Immature natural killer cell (primary cell): ENCODE measurements around the gene ARHGAP33. TPM values are rescaled to one million over a fixed set of nuclear protein-coding genes. Genes with fewer than 3 reads are reported as not detected.
"Not testable (repeated sequence)": the region's sequence is repeated elsewhere in the genome, so short reads cannot be mapped to it uniquely, and the experiment has no call there.

ENCODE experiments used
- DNase-seq, 3 donors: peaks; one replicate each; pipeline ENCODE4 v3.0.0; 2022; ENCODE audit warnings: mixed read lengths in 1 of 3
- H3K27ac Mint-ChIP-seq, 6 donors: one replicate each; pipeline ENCODE4 v1.8.0; 2020; ENCODE audit warnings: mixed read lengths in 6 of 6, mild to moderate bottlenecking in 5 of 6, inconsistent platforms in 4 of 6, moderate library complexity in 3 of 6
- H3K27me3 Mint-ChIP-seq, 3 donors: one replicate each; pipeline ENCODE4 v1.8.0; 2020 to 2021; ENCODE audit warnings: low read depth in 3 of 3, mild to moderate bottlenecking in 3 of 3, mixed read lengths in 3 of 3, moderate library complexity in 3 of 3, inconsistent platforms in 1 of 3
- H3K36me3 Mint-ChIP-seq, 3 donors: one replicate each; pipeline ENCODE4 v1.8.0; 2020; ENCODE audit warnings: mixed read lengths in 3 of 3, inconsistent platforms in 2 of 3, mild to moderate bottlenecking in 2 of 3
- H3K4me1 Mint-ChIP-seq, 2 donors: one replicate each; pipeline ENCODE4 v1.8.0; 2020; ENCODE audit warnings: inconsistent platforms in 2 of 2, mild to moderate bottlenecking in 2 of 2, mixed read lengths in 2 of 2, moderate library complexity in 1 of 2
- H3K4me3 Mint-ChIP-seq, 5 donors: one replicate each; pipeline ENCODE4 v1.8.0; 2020; ENCODE audit warnings: mild to moderate bottlenecking in 5 of 5, mixed read lengths in 5 of 5, inconsistent platforms in 3 of 5, moderate library complexity in 3 of 5
- H3K9me3 Mint-ChIP-seq, 6 donors: one replicate each; pipeline ENCODE4 v1.8.0; 2020; ENCODE audit warnings: mild to moderate bottlenecking in 6 of 6, mixed read lengths in 6 of 6, inconsistent platforms in 4 of 6, moderate library complexity in 3 of 6
- polyA plus RNA-seq, 3 donors: library from polyadenylated mRNA; unstranded; fragments of 300-500 nt; fragmentation: Illumina TruSeq; gene quantifications; one replicate each; pipeline ENCODE4 v1.2.3, GENCODE V29; 2021

The ARHGAP33 gene
- polyA plus RNA-seq, 3 donors from 2014 or later, result 0.37 TPM; not detected in 2

DNA sequence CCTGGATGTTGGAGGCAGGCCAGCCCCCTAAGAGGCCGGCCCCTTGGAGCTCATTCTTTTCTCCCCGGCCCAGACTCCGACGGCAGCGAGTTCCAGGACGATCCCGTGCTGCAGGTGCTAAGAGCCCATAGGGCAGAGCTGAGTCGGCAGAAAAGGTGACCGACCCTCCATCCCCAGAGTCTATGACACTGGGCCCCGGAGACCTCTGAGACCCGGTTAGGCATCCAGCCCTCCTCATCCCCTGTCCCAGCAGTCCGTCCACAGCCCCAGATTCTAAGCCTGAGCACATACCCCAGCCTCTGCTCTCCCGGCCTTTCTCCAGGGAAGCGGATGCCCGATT, 7.3 kb upstream of the ARHGAP33 start:
- Mint-ChIP-seq H3K4me3 (no peak overlapping the region), H3K27ac (no peak overlapping the region), H3K4me1 (peaks cover 0 to under 1% of the 10 kb centered on the region in 2 donors), H3K9me3 (no peaks in the 10 kb centered on the region), H3K36me3 (peaks cover 0 to 4% (median 3%) of the 10 kb centered on the region in 3 donors), H3K27me3 (peaks cover 0 to 2% (median 0%) of the 10 kb centered on the region in 3 donors)
- DNase-seq, result no peak

- peaks cover 14 to 25% of the 10 kb centered on the region in 2 donors for H3K4me1 Mint-ChIP-seq
- H3K36me3 Mint-ChIP-seq, H3K27me3 Mint-ChIP-seq, H3K27ac Mint-ChIP-seq, H3K4me3 Mint-ChIP-seq, H3K9me3 Mint-ChIP-seq, DNase-seq: not testable (repeated sequence)
Measured at GRCh38 chr19:35772362-35772761, 3.0 kb upstream of the ARHGAP33 start.

GRCh38 chr19:35773020-35773806, 2.2 kb upstream of the ARHGAP33 start:
- Mint-ChIP-seq H3K4me3 (no peak overlapping the region), H3K4me1 (peaks cover 14 to 25% of the 10 kb centered on the region in 2 donors), H3K9me3 (no peaks in the 10 kb centered on the region), H3K36me3 (peaks cover 0 to 4% (median 3%) of the 10 kb centered on the region in 3 donors), H3K27ac (no peak overlapping the region), H3K27me3 (peaks cover 0 to 4% (median 2%) of the 10 kb centered on the region in 3 donors)
- DNase-seq, result no peak

- no peak for DNase-seq
- H3K27me3 Mint-ChIP-seq, result peaks cover 0 to 4% (median 2%) of the 10 kb centered on the region in 3 donors
- peak overlapping the region; percentile 79 to 89 (median 88) for H3K4me3 Mint-ChIP-seq
- H3K4me1 Mint-ChIP-seq, result peaks cover 14 to 25% of the 10 kb centered on the region in 2 donors
- peak overlapping the region in 4 of 6 donors; percentile 32 to 69 (median 50) for H3K27ac Mint-ChIP-seq
- peaks cover 0 to 4% (median 3%) of the 10 kb centered on the region in 3 donors for H3K36me3 Mint-ChIP-seq
- no peaks in the 10 kb centered on the region for H3K9me3 Mint-ChIP-seq
Measured at GRCh38 chr19:35774274-35775045, 904 bp upstream of the ARHGAP33 start.

DNA sequence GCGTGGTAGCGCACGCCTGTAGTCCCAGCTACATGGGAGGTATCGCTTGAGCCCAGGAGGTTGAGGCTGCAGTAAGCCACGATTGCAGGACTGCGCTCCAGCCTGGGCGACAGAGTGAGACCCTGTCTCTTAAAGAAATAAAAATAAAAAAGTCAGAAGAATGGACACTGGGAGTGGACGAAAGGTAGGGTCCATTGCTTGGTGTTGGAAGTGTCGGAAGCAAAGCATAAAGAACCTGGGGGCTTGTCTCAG, 392 bp upstream of the ARHGAP33 start:
- H3K4me1 Mint-ChIP-seq, result peaks cover 14 to 25% of the 10 kb centered on the region in 2 donors
- no peak for DNase-seq
- H3K4me3 Mint-ChIP-seq, result peak overlapping the region; percentile 79 to 89 (median 88)
- peaks cover 0 to 4% (median 3%) of the 10 kb centered on the region in 3 donors for H3K36me3 Mint-ChIP-seq
- H3K27ac Mint-ChIP-seq, result peak overlapping the region; percentile 32 to 78 (median 54)
- peaks cover 0 to 4% (median 2%) of the 10 kb centered on the region in 3 donors for H3K27me3 Mint-ChIP-seq
- no peaks in the 10 kb centered on the region for H3K9me3 Mint-ChIP-seq

GRCh38 chr19:35776102-35776788, 881 bp downstream of the ARHGAP33 start:
- DNase-seq, result no peak
- peaks cover 0 to 5% (median 4%) of the 10 kb centered on the region in 3 donors for H3K36me3 Mint-ChIP-seq
- peaks cover 0 to 4% (median 2%) of the 10 kb centered on the region in 3 donors for H3K27me3 Mint-ChIP-seq
- peak overlapping the region in 3 of 6 donors; percentile 11 to 64 (median 32) for H3K27ac Mint-ChIP-seq
- peak overlapping the region; percentile 58 to 89 (median 73) for H3K4me3 Mint-ChIP-seq
- H3K9me3 Mint-ChIP-seq, result no peaks in the 10 kb centered on the region
- peaks cover 14 to 25% of the 10 kb centered on the region in 2 donors for H3K4me1 Mint-ChIP-seq

DNA sequence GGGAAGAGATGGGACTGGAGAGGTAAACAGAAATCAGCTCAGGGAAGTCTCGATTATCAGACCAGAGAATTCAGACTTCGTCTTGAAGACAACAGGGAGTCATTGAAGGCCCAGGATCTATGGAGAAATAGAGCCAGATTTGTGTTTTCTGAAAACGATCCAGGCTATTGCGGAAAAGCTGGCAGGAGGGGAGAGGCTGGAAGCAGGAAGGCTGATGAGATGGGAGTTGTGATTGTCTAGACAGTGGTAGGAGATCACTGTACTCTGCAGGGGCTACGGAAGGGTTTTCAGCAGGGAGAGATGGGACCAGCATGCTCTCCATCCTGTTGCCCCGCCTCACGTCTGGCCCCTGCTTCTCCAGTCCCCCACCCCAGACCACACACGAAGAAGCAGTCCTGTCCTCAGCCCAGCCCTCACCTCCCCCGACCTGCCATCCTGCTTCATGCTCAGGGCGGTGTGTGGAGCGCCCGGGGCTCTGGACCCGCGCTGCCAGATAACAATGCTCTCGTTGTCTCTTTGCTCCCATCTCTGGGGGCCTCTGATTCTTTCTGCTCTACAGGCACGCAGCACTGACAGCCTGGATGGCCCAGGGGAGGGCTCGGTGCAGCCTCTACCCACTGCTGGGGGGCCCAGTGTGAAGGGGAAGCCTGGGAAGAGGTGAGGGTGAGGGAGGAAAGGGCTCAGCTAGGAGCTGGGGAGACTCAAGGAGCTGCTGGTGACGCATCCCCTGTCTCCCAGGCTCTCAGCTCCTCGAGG, 1.9 kb downstream of the ARHGAP33 start:
- H3K27ac Mint-ChIP-seq, result peak overlapping the region in 1 of 6 donors; percentile 28
- H3K36me3 Mint-ChIP-seq, result peaks cover 0 to 9% (median 4%) of the 10 kb centered on the region in 3 donors
- no peak for DNase-seq
- peaks cover 0 to 4% (median 4%) of the 10 kb centered on the region in 3 donors for H3K27me3 Mint-ChIP-seq
- H3K9me3 Mint-ChIP-seq, result no peaks in the 10 kb centered on the region
- H3K4me1 Mint-ChIP-seq, result peaks cover 14 to 25% of the 10 kb centered on the region in 2 donors
- peak overlapping the region; percentile 27 to 89 (median 58) for H3K4me3 Mint-ChIP-seq

GRCh38 chr19:35777961-35778360, 2.6 kb downstream of the ARHGAP33 start:
- no peak overlapping the region for H3K27ac Mint-ChIP-seq
- H3K36me3 Mint-ChIP-seq, result peaks cover 0 to 9% (median 6%) of the 10 kb centered on the region in 3 donors
- DNase-seq, result no peak
- H3K4me3 Mint-ChIP-seq, result peak overlapping the region in 4 of 5 donors; percentile 13 to 61 (median 27)
- peaks cover 16 to 25% of the 10 kb centered on the region in 2 donors for H3K4me1 Mint-ChIP-seq
- H3K27me3 Mint-ChIP-seq, result peaks cover 0 to 4% (median 4%) of the 10 kb centered on the region in 3 donors
- H3K9me3 Mint-ChIP-seq, result no peaks in the 10 kb centered on the region

DNA sequence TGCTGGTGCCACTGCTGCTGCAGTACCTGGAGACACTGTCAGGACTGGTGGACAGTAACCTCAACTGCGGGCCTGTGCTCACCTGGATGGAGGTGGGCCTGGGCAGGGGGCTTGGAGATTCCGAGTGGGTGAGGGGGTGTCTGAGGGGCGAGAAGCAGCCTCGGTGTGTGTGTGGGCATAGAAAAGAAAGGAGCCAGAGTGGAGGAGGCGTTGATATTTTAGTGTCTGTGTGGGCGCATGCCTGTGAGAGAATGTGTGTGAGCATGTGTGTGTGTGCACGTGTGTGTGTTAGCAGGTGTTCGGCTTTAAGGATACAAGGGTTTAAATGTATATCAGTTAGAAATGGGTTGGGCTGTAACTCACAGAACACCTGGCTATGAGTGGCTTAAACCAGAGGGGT, 3.7 kb downstream of the ARHGAP33 start:
- H3K4me3 Mint-ChIP-seq, result no peak overlapping the region
- H3K36me3 Mint-ChIP-seq, result peaks cover 0 to 10% (median 9%) of the 10 kb centered on the region in 3 donors
- no peaks in the 10 kb centered on the region for H3K9me3 Mint-ChIP-seq
- peaks cover 0 to 4% (median 4%) of the 10 kb centered on the region in 3 donors for H3K27me3 Mint-ChIP-seq
- H3K4me1 Mint-ChIP-seq, result peaks cover 23 to 29% of the 10 kb centered on the region in 2 donors
- no peak overlapping the region for H3K27ac Mint-ChIP-seq
- DNase-seq, result no peak

- Mint-ChIP-seq H3K4me3 (no peak overlapping the region), H3K36me3 (peaks cover 0 to 10% (median 9%) of the 10 kb centered on the region in 3 donors), H3K9me3 (no peaks in the 10 kb centered on the region), H3K4me1 (peaks cover 13 to 21% of the 10 kb centered on the region in 2 donors), H3K27me3 (peaks cover 0 to 4% (median 0%) of the 10 kb centered on the region in 3 donors), H3K27ac (no peak overlapping the region)
- no peak for DNase-seq
Measured at GRCh38 chr19:35780058-35780457, 4.7 kb downstream of the ARHGAP33 start.

DNA sequence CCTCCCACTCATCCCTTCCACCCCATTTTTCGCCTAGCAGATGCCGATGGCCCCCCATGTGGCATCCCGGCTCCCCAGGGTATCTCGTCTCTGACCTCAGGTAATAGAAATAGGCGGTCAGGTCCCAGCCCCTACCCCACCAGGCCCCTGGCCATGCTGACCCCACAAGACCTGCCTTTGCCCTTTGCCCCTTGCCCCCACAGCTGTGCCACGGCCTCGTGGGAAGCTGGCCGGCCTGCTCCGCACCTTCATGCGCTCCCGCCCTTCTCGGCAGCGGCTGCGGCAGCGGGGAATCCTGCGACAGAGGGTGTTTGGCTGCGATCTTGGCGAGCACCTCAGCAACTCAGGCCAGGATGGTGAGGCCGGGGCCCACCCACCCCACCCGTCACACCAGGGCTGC, 5.4 kb downstream of the ARHGAP33 start:
- peaks cover 0 to 10% (median 9%) of the 10 kb centered on the region in 3 donors for H3K36me3 Mint-ChIP-seq
- DNase-seq, result no peak
- no peak overlapping the region for H3K4me3 Mint-ChIP-seq
- no peaks in the 10 kb centered on the region for H3K9me3 Mint-ChIP-seq
- peaks cover 10 to 19% of the 10 kb centered on the region in 2 donors for H3K4me1 Mint-ChIP-seq
- H3K27me3 Mint-ChIP-seq, result peaks cover 0 to 4% (median 0%) of the 10 kb centered on the region in 3 donors
- H3K27ac Mint-ChIP-seq, result no peak overlapping the region

DNA sequence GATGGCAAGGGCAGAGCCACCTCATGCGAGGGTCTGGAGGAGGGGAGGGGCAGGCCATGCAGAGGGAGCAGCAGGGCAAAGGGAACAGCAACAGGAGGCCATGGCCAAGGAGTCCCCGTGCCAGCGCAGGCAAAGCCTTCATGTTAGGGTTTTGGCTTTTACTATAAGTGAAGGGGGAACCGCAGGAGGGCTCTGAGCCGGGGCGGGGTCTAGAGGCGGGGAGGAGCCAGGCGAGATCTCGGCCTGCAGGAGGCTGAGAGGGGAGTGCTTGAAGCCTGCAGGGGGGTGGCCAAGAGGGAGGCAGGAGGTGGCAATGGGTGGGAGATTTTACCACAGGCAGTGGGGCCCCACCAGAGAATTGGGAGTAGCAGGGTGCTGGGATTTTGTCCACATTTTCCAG, 6.3 kb downstream of the ARHGAP33 start:
- DNase-seq, result no peak
- Mint-ChIP-seq H3K9me3 (no peaks in the 10 kb centered on the region), H3K4me1 (peaks cover 10% of the 10 kb centered on the region in 2 donors), H3K4me3 (no peak overlapping the region), H3K27me3 (peaks cover 0 to 4% (median 0%) of the 10 kb centered on the region in 3 donors), H3K36me3 (peaks cover 0 to 10% (median 9%) of the 10 kb centered on the region in 3 donors), H3K27ac (peak overlapping the region in 1 of 6 donors; percentile 35)

DNA sequence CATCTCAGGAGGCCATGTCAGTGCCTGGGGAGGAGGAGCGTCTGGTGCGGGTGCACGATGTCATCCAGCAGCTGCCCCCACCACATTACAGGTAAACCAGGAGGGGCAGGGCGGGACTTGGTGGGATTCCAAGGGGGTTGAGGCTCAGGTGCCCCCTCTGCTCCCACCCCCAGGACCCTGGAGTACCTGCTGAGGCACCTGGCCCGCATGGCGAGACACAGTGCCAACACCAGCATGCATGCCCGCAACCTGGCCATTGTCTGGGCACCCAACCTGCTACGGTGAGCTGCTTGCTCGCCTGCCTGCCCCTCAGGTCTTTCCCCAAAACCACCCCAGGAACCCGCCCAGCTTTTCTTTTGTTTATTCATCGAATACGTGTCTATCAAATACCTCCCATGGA, 7.2 kb downstream of the ARHGAP33 start:
- H3K4me1 Mint-ChIP-seq, result peaks cover 6 to 10% of the 10 kb centered on the region in 2 donors
- no peak overlapping the region for H3K27ac Mint-ChIP-seq
- DNase-seq, result no peak
- H3K4me3 Mint-ChIP-seq, result no peak overlapping the region
- peaks cover 0 to 4% (median 0%) of the 10 kb centered on the region in 3 donors for H3K27me3 Mint-ChIP-seq
- peaks cover 0 to 10% (median 9%) of the 10 kb centered on the region in 3 donors for H3K36me3 Mint-ChIP-seq
- no peaks in the 10 kb centered on the region for H3K9me3 Mint-ChIP-seq
